Tibial nerve (tissue), 4 donors: ENCODE data around the gene RGS6.

Experiments
- CTCF ChIP-seq, 5 experiments: fragments of 200-600 bp in 3 of 5; fragments of 450-650 bp in 2 of 5; sonication (generic) in 3 of 5; IDR thresholded peaks; one replicate each; pipeline ENCODE4 v1.5.1; 2016 to 2019; ENCODE audit warnings: antibody characterized with exemption in 5 of 5, mild to moderate bottlenecking in 3 of 5, moderate library complexity in 2 of 5
- EP300 ChIP-seq, 2 donors: sonication (generic); formaldehyde crosslinking; IDR thresholded peaks; one replicate each; pipeline ENCODE4 v1.6.1; 2017; ENCODE audit warnings: antibody characterized with exemption in 2 of 2, mild to moderate bottlenecking in 1 of 2
- POLR2A ChIP-seq, 2 donors: fragments of 450-650 bp; IDR thresholded peaks; one replicate each; pipeline ENCODE4 v1.6.1; 2017; ENCODE audit warnings: antibody characterized with exemption in 2 of 2, mild to moderate bottlenecking in 2 of 2, moderate library complexity in 2 of 2

- no peak for TF ChIP-seq CTCF (IDR thresholded peaks at IDR 0.05)
- TF ChIP-seq EP300 (IDR thresholded peaks at IDR 0.05), result no peak
- no peak for TF ChIP-seq POLR2A (IDR thresholded peaks at IDR 0.05)
Observed at GRCh38 chr14:72549026-72549425, 616.8 kb downstream of the RGS6 start.
